GM23338 (cell line): ENCODE results near the gene EIF2A. TPM values are rescaled to one million over a fixed set of nuclear protein-coding genes. Genes with fewer than 3 reads are reported as not detected.
A peak's percentile ranks its signal among the peaks of the same experiment; 100 is the strongest.

Experiments used
- ATAC-seq: fragments of 200-7000 bp; cut with Tn5 transposase; 3 replicates; pipeline ENCODE4 v1.9.1; 2020
- DNase-seq: peaks from one replicate; pipeline ENCODE4 v3.0.0-alpha.2; 2015; ENCODE audit warnings: low spot score
- H2AFZ ChIP-seq: fragments of 200-600 bp; sonication (generic); 2 replicates; pipeline ENCODE4 v1.8.0; 2016; ENCODE audit warnings: antibody characterized with exemption, mild to moderate bottlenecking, moderate library complexity
- H3F3A ChIP-seq: fragments of 200-600 bp; sonication (generic); replicated peaks from 2 replicates; pipeline ENCODE4 v1.8.0; 2017; ENCODE audit warnings: antibody characterized with exemption, mixed run types, low read depth
- H3K27ac ChIP-seq: fragments of 200-600 bp; sonication (generic); 2 replicates; pipeline ENCODE4 v1.6.1; 2016; ENCODE audit warnings: low read depth
- H3K27me3 ChIP-seq: fragments of 200-600 bp; sonication (generic); 2 replicates; pipeline ENCODE4 v1.8.0; 2016; ENCODE audit warnings: mild to moderate bottlenecking, mixed run types, moderate library complexity; ENCODE audit not compliant: insufficient read depth
- H3K36me3 ChIP-seq: fragments of 200-600 bp; sonication (generic); 2 replicates; pipeline ENCODE4 v1.8.0; 2016; ENCODE audit warnings: mild to moderate bottlenecking; ENCODE audit not compliant: insufficient read depth
- H3K4me1 ChIP-seq: fragments of 200-600 bp; sonication (generic); 2 replicates; pipeline ENCODE4 v1.8.0; 2016; ENCODE audit warnings: mild to moderate bottlenecking, moderate library complexity; ENCODE audit not compliant: insufficient read depth
- H3K4me2 ChIP-seq: fragments of 200-600 bp; sonication (generic); 2 replicates; pipeline ENCODE4 v1.7.1; 2017; ENCODE audit warnings: mixed run types
- H3K4me3 ChIP-seq: fragments of 200-600 bp; sonication (generic); 2 replicates; pipeline ENCODE4 v1.6.1; 2016; ENCODE audit warnings: mixed run types
- H3K79me2 ChIP-seq: fragments of 200-600 bp; sonication (generic); replicated peaks from 2 replicates; pipeline ENCODE4 v1.8.0; 2017; ENCODE audit warnings: mild to moderate bottlenecking; ENCODE audit not compliant: insufficient read depth
- H3K9me2 ChIP-seq: fragments of 200-600 bp; sonication (generic); 2 replicates; pipeline ENCODE4 v1.8.0; 2017; ENCODE audit not compliant: insufficient read depth
- H4K20me1 ChIP-seq: fragments of 200-600 bp; sonication (generic); replicated peaks from 2 replicates; pipeline ENCODE4 v1.8.0; 2017; ENCODE audit warnings: mild to moderate bottlenecking; ENCODE audit not compliant: insufficient read depth
- H3K27ac Mint-ChIP-seq: 2 replicates; pipeline ENCODE4 v1.8.0; 2020; ENCODE audit warnings: inconsistent platforms, mild to moderate bottlenecking, moderate library complexity, mixed read lengths
- H3K27me3 Mint-ChIP-seq: 3 replicates; pipeline ENCODE4 v1.8.0; 2022; ENCODE audit warnings: low read depth, mild to moderate bottlenecking, moderate library complexity, mixed read lengths, inconsistent platforms; ENCODE audit not compliant: insufficient read depth, poor library complexity
- H3K36me3 Mint-ChIP-seq: 3 replicates; pipeline ENCODE4 v1.8.0; 2021; ENCODE audit warnings: low read depth, mild to moderate bottlenecking, inconsistent platforms, moderate library complexity, mixed read lengths
- H3K4me1 Mint-ChIP-seq: 3 replicates; pipeline ENCODE4 v1.8.0; 2020; ENCODE audit warnings: mild to moderate bottlenecking, inconsistent platforms, mixed read lengths
- H3K4me3 Mint-ChIP-seq: 3 replicates; pipeline ENCODE4 v1.8.0; 2021; ENCODE audit warnings: moderate library complexity, mild to moderate bottlenecking, inconsistent platforms, mixed read lengths
- H3K9me3 Mint-ChIP-seq: 3 replicates; pipeline ENCODE4 v1.8.0; 2020; ENCODE audit warnings: moderate library complexity, mild to moderate bottlenecking, inconsistent platforms, mixed read lengths
- POLR2AphosphoS5 ChIP-seq: IDR thresholded peaks from 2 replicates; pipeline ENCODE4 v1.6.1; 2016; ENCODE audit warnings: antibody characterized with exemption, low read depth
- STAT1 ChIP-seq: IDR thresholded peaks from one replicate; pipeline ENCODE4 v1.6.1; 2016; ENCODE audit warnings: antibody characterized with exemption; ENCODE audit not compliant: unreplicated experiment
- ZNF114 ChIP-seq: fragments of 250-450 bp; sonication (Bioruptor Pico); IDR thresholded peaks from 2 replicates; pipeline ENCODE4 v1.5.0; 2020; ENCODE audit warnings: mild to moderate bottlenecking, moderate library complexity
- ZNF331 ChIP-seq: fragments of 250-450 bp; sonication (Bioruptor Pico); IDR thresholded peaks from 2 replicates; pipeline ENCODE4 v1.5.0; 2020; ENCODE audit warnings: low read depth, mild to moderate bottlenecking, moderate library complexity
- polyA plus RNA-seq: library from polyadenylated mRNA; unstranded; fragments of >200 nt; fragmentation: Nextera tagmentation; extraction: Ambion mirVana; gene quantifications from 2 replicates; pipeline ENCODE4 v1.2.1, GENCODE V29; 2016
- total RNA-seq: library from RNA; depleted of rRNA; stranded (reverse); fragments of >200 nt; shearing (Covaris generic); gene quantifications from 2 replicates; pipeline ENCODE4 v1.2.3, GENCODE V29; 2014
- TF ChIP-seq, protein P1 (sequence below): fragments of 250-450 bp; sonication (Bioruptor Pico); IDR thresholded peaks from 2 replicates; pipeline ENCODE4 v1.5.0; 2020; ENCODE audit warnings: mild to moderate bottlenecking, moderate library complexity
- TF ChIP-seq, protein P2 (sequence below): IDR thresholded peaks from one replicate; pipeline ENCODE4 v1.6.1; 2018; ENCODE audit warnings: antibody characterized with exemption; ENCODE audit not compliant: unreplicated experiment

Gene EIF2A
- total and polyA plus RNA-seq, 2 experiments from 2014 or later: 95.2 to 153 TPM

- TF ChIP-seq, protein P1, sequence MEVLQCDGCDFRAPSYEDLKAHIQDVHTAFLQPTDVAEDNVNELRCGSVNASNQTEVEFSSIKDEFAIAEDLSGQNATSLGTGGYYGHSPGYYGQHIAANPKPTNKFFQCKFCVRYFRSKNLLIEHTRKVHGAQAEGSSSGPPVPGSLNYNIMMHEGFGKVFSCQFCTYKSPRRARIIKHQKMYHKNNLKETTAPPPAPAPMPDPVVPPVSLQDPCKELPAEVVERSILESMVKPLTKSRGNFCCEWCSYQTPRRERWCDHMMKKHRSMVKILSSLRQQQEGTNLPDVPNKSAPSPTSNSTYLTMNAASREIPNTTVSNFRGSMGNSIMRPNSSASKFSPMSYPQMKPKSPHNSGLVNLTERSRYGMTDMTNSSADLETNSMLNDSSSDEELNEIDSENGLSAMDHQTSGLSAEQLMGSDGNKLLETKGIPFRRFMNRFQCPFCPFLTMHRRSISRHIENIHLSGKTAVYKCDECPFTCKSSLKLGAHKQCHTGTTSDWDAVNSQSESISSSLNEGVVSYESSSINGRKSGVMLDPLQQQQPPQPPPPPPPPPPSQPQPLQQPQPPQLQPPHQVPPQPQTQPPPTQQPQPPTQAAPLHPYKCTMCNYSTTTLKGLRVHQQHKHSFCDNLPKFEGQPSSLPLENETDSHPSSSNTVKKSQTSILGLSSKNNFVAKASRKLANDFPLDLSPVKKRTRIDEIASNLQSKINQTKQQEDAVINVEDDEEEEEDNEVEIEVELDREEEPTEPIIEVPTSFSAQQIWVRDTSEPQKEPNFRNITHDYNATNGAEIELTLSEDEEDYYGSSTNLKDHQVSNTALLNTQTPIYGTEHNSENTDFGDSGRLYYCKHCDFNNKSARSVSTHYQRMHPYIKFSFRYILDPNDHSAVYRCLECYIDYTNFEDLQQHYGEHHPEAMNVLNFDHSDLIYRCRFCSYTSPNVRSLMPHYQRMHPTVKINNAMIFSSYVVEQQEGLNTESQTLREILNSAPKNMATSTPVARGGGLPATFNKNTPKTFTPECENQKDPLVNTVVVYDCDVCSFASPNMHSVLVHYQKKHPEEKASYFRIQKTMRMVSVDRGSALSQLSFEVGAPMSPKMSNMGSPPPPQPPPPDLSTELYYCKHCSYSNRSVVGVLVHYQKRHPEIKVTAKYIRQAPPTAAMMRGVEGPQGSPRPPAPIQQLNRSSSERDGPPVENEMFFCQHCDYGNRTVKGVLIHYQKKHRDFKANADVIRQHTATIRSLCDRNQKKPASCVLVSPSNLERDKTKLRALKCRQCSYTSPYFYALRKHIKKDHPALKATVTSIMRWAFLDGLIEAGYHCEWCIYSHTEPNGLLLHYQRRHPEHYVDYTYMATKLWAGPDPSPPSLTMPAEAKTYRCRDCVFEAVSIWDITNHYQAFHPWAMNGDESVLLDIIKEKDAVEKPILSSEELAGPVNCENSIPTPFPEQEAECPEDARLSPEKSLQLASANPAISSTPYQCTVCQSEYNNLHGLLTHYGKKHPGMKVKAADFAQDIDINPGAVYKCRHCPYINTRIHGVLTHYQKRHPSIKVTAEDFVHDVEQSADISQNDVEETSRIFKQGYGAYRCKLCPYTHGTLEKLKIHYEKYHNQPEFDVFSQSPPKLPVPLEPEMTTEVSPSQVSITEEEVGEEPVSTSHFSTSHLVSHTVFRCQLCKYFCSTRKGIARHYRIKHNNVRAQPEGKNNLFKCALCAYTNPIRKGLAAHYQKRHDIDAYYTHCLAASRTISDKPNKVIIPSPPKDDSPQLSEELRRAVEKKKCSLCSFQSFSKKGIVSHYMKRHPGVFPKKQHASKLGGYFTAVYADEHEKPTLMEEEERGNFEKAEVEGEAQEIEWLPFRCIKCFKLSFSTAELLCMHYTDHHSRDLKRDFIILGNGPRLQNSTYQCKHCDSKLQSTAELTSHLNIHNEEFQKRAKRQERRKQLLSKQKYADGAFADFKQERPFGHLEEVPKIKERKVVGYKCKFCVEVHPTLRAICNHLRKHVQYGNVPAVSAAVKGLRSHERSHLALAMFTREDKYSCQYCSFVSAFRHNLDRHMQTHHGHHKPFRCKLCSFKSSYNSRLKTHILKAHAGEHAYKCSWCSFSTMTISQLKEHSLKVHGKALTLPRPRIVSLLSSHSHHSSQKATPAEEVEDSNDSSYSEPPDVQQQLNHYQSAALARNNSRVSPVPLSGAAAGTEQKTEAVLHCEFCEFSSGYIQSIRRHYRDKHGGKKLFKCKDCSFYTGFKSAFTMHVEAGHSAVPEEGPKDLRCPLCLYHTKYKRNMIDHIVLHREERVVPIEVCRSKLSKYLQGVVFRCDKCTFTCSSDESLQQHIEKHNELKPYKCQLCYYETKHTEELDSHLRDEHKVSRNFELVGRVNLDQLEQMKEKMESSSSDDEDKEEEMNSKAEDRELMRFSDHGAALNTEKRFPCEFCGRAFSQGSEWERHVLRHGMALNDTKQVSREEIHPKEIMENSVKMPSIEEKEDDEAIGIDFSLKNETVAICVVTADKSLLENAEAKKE (CRISPR knock-in tag): no peak
- TF ChIP-seq, protein P2, sequence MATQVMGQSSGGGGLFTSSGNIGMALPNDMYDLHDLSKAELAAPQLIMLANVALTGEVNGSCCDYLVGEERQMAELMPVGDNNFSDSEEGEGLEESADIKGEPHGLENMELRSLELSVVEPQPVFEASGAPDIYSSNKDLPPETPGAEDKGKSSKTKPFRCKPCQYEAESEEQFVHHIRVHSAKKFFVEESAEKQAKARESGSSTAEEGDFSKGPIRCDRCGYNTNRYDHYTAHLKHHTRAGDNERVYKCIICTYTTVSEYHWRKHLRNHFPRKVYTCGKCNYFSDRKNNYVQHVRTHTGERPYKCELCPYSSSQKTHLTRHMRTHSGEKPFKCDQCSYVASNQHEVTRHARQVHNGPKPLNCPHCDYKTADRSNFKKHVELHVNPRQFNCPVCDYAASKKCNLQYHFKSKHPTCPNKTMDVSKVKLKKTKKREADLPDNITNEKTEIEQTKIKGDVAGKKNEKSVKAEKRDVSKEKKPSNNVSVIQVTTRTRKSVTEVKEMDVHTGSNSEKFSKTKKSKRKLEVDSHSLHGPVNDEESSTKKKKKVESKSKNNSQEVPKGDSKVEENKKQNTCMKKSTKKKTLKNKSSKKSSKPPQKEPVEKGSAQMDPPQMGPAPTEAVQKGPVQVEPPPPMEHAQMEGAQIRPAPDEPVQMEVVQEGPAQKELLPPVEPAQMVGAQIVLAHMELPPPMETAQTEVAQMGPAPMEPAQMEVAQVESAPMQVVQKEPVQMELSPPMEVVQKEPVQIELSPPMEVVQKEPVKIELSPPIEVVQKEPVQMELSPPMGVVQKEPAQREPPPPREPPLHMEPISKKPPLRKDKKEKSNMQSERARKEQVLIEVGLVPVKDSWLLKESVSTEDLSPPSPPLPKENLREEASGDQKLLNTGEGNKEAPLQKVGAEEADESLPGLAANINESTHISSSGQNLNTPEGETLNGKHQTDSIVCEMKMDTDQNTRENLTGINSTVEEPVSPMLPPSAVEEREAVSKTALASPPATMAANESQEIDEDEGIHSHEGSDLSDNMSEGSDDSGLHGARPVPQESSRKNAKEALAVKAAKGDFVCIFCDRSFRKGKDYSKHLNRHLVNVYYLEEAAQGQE: no peak
- no peak for TF ChIP-seq STAT1
- TF ChIP-seq POLR2AphosphoS5: no peak
These were observed 64.2 kb downstream of the EIF2A start (continued) for GRCh38 chr3:150610785-150611184.

GRCh38 chr3:150611666-150612065 lies 65.1 kb downstream of the EIF2A start:
- Mint-ChIP-seq H3K4me1 (peaks cover 25% of the 10 kb centered on the region), H3K36me3 (peaks cover 52% of the 10 kb centered on the region), H3K4me3 (no peak overlapping the region), H3K27me3 (peaks cover 2% of the 10 kb centered on the region), H3K27ac (no peak overlapping the region), H3K9me3 (peaks cover 1% of the 10 kb centered on the region; the same call in 1 of the 3 replicates)
- no peak overlapping the region for H3K27ac ChIP-seq
- H3K27me3 ChIP-seq: no peaks in the 10 kb centered on the region
- peaks cover 13% of the 10 kb centered on the region for H3K4me1 ChIP-seq
- 0 out of 2 replicates have a peak, but pooled peaks cover 13% of the 10 kb centered on the region for H4K20me1 ChIP-seq
- no peak overlapping the region for H3K4me3 ChIP-seq
- no peaks in the 10 kb centered on the region for H3K9me2 ChIP-seq
- ATAC-seq: peak; percentile 28; the same call in 1 of the 3 replicates
- no peak overlapping the region for H3K4me2 ChIP-seq
- H2AFZ ChIP-seq: no peak overlapping the region
- DNase-seq: no peak
- H3F3A ChIP-seq: no peaks in the 10 kb centered on the region
- no peaks in the 10 kb centered on the region for H3K36me3 ChIP-seq
- H3K79me2 ChIP-seq: peaks cover 90% of the 10 kb centered on the region
- TF ChIP-seq STAT1: no peak
- TF ChIP-seq, protein P1 (CRISPR knock-in tag): no peak
- TF ChIP-seq ZNF114 (CRISPR knock-in tag): no peak
- TF ChIP-seq ZNF331 (CRISPR knock-in tag): no peak
